GM18517 (cell line): ENCODE measurements around the gene SRSF5.
"Not testable (repeated sequence)": the region's sequence is repeated elsewhere in the genome, so short reads cannot be mapped to it uniquely, and the experiment has no call there.

Experiments used
- ATAC-seq: cut with Tn5 transposase; IDR thresholded peaks from one replicate; pipeline ENCODE4 v1.9.1; 2021; ENCODE audit warnings: mild to moderate bottlenecking, moderate library complexity; ENCODE audit not compliant: unreplicated experiment

Gene SRSF5

DNA sequence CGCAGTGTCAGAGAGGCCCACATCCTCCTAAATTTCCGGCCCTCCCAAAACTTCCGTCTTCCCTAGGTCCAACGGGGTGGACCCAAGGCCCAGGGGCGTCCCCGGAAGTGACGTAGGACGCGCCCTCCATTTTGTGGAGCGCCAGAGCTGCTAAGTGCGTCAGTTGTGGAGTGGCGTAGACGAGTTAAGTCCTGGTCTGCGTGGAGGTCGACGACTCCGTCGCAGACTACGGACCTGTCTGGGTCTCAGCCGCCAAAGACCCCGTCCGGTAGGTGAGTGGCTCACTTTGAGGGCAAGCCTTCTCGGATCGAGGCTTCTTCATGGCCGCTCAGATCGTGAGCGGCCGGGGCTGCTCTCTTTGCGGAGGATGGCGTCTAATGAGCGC, at the start of gene SRSF5:
Gene SRSF5 (plus strand): TSS at position 159 of the 385 bp plus-strand sequence. CDS start 1,015 bp downstream, outside the sequence.
- peak; percentile 74 for ATAC-seq

DNA sequence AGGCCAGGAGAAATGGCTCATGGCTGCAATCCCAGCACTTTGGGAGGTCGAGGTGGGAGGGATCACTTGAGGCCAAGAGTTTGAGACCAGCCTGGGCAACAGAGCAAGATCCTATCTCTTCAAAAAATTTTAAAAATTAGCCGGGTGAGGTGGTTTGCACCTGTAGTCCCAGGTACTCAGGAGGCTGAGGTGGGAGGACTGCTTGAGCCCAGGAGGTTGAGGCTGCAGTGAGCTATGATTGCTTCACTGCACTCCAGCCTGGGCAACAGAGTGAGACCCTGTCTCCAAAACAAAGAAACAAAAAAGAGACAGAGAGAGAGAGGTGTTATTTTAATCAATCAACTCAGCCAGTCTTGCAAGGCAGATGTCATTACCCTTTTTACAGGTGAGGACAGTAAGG, 48.3 kb upstream of the SRSF5 start:
- ATAC-seq: not testable (repeated sequence)

DNA sequence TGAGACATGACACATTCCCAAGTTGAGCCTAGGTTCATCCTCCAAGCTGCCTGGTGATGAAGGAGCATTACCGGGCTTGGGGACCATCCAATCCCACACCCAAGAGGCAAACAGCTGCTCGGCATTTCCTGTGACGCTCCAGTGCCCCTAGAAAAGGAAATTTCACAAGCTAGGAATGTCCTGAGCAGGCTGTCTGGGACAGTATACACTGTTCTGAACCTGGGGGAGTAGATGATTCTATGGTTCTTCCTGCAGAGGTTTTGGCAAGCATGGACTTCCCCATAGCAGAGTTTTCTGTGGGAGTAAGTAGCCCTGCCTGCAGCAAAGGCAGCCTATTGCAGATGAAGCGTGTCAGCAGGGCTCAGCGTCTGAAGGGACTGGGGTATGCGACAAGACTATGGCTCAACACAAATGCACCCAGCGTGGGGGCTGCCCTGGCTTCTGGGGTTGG, 47.4 kb upstream of the SRSF5 start:
- ATAC-seq: no peak

DNA sequence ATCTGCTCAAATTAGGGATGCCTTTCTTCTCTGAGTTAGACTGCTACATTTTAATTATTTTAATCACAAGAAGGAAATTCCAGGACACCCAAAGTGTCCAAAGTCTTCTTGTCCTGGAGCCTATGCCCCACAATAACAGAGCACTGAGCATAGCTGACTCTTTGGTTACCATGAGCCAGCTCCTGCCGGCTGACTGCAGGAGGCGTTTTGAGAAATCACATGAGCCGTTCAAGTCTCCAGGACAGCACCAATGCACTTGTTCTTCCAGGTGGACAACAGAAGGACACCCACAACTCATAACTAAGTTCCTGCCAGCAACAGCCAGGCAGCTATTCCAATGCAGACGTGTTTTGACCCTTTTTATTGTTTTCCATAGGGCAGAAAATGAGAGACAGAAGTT, 46.0 kb upstream of the SRSF5 start:
- ATAC-seq: no peak

DNA sequence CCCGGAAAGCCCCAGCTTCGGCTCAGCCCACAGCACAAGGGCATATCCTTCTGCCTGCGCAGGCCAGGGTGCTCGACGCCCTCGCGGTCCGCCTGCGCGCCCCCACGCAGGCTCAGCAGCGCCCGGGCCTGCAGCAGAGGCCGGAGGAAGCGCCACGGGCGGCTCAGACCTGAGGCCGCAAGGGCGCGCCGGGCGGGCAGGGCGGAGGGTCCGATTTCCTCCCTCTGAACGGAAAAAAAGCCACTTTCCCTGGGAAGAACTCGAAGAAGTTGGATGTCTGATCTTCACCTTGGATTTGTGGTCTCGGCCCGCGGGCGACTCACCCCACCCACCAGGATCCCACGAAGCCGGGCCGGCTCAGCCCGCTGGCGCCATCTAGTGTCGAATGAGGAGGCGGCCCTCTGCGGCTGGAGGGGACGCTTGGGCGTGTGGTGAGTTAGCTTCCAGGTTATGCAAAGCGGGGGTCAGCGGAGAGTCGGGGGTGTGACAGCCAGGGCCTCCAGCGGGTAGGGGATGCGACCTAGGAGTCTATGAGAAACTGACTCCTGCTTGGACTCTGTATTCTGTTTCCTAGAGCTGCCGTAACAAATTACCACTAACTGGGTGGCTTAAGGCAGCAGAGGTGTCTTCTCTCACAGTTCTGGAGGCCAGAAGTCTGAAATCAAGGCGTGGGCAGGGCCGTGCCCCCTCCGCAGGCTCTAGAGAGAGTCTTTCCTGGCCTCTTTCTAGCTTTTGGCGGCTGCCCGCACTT, 40.0 kb upstream of the SRSF5 start:
- peak; percentile 86 for ATAC-seq

DNA sequence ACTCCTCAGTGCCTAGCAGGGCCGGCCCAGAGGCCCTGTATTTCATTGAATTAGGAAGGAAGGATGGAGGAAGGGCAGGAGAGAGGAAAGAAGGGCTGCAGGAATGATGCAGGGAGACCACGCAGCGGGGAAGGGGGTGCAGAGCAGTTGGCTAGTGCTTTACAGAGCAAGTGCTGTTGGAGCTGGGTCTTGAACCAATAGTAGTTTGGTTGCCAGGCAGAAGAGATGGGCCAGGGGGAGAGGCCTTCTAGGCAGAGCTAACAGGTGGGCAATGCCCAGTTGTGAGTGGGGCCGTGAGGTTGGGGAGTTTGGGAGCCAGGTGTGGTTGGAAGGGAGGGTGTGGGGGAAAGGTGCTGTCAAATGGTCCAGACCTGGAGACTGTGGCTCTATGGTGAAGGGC, 39.1 kb upstream of the SRSF5 start:
- no peak for ATAC-seq

DNA sequence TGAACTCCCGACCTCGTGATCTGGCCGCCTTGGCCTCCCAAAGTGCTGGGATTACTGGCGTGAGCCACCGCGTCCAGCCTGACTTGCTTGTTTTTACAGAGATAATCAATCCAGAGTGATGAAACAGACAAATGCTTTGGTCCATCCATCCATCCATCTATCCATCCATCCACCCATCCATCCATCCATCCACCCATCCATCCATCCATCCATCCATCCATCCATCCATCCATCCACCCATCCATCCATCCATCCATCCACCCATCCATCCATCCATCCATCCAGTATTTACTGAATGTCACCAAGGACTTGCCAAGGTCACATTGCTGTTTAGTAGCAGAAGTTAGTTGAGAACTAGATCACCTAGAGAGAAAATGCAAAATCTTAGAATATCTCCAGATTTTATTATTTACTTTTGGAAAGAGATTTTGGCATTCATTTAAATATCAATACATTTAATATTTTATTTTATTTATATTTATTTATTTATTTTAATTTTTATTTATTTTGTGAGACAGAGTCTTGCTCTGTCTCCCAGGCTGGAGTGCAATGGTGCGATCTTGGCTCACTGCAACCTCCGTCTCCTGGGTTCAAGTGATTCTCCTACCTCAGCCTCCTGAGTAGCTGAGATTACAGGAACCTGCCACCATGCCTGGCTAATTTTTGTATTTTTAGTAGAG, 34.9 kb upstream of the SRSF5 start:
- ATAC-seq: not testable (repeated sequence)

- ATAC-seq: not testable (repeated sequence)
These were observed 30.5 kb upstream of the SRSF5 start for GRCh38 chr14:69736405-69736804.

- no peak for ATAC-seq
These were observed 25.9 kb upstream of the SRSF5 start for GRCh38 chr14:69741055-69741454.

- no peak for ATAC-seq
These were observed 17.0 kb upstream of the SRSF5 start for GRCh38 chr14:69749956-69750355.

GRCh38 chr14:69750495-69750894, 16.4 kb upstream of the SRSF5 start:
- ATAC-seq: no peak

GRCh38 chr14:69752773-69753172, 14.2 kb upstream of the SRSF5 start:
- ATAC-seq: no peak

DNA sequence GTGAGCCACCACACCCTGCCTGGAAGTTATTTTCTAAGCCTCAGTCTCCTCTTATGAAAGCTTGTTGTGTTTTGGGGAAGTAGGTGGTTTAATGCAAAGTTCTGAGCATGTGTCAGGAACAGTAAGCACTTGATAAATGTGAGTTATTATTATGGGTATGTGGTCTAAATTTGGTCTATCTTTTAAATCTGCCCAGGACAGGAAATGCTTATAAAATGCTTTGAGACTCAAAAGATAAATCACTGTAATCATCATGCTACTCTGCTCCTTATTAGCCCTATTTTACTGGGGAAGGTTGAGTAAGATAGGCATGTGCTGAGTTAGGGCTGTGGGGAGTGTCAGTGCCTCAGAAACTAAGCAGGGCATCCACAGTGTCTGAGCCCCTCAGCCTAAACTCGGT, 13.1 kb upstream of the SRSF5 start:
- ATAC-seq: no peak

- ATAC-seq: no peak
These were observed 12.5 kb upstream of the SRSF5 start for GRCh38 chr14:69754487-69754886.

GRCh38 chr14:69755296-69755695, 11.6 kb upstream of the SRSF5 start:
- no peak for ATAC-seq

- ATAC-seq: no peak
These were observed 11.2 kb upstream of the SRSF5 start for GRCh38 chr14:69755784-69756183.

GRCh38 chr14:69756298-69756697, 10.6 kb upstream of the SRSF5 start:
- ATAC-seq: no peak

DNA sequence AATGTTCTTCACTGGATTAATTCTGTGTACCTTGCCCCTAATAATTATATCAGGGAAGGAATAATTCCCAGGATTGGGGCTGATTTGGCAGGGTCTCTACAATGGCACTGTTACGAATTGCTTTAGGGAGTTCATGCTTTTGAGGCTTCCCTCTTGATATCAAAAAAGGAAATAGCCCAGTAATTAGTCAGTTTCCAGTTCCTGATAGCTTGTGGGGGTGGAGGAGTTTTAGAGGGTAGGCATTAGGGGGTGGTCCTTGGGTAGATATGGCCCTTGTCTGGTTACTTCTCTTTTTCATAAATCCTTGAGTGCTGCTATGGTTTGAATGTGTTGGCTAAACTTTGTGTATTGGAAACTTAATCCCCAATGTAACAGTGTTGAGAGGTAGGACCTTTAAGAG, 6.1 kb upstream of the SRSF5 start:
- no peak for ATAC-seq

DNA sequence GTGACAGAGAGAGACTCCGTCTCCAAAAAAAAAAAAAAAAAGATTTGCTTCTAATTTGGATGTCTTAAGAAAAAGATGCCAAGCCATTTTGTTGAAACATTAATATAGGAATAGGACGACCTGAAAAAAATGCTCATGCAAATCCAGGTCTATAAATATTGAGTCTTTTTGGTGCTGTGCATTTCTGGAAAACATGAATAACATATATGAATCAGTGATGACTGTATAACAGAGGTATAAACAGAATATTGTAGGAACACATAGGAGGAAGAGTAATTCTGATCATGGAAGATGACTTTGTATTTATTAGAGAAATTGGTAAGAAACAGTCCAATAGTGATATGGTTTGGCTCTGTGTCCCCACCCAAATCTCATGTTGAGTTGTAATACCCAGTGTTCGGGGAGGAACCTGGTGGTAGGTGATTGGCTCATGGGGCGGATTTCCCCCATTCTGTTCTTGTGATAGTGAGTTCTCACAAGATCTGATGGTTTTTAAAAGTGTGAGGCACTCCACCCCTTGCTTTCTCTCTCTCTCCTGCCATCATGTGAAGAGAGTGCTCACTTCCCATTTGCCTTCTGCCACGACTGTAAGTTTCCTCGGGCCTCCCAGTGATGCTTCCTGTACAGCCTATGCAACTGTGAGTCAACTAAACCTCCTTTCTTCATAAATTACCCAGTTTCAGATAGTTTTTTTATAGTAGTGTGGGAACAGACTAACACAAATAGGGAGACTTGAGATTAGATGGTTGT, 3.0 kb upstream of the SRSF5 start:
- ATAC-seq: no peak

DNA sequence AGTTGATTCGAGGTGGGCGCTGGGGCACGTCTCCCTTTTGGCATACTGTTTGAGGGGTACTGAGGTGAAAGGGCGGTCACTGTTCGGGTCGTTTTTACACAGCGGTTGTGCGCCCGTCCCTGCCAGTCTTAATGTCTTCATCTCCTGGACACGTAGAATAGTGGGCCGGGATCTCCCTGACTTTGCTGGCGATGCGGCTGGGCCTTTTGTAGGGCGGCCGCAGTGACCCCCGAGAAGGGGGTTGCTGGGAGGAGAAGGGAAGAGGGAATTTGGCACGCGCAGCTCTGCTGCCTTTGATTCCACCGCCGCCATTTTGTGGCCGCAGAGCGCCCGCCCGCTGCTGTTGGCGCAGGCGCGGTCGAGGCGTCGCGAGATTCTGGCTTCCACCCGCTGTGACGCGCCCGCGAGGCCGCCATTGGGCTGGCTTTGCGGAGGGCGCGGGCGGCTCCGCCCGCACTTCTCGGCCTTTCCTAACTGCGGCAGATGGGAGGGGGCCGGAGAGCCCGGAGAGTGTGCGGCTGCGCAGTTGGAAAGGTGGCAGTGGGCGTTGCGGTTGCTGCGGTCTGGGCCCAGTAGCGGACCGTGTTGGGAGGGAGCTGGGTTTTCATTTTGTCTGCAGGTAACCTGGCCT, 542 bp downstream of the SRSF5 start:
- peak; percentile 58 for ATAC-seq

GRCh38 chr14:69768873-69769272, 1.9 kb downstream of the SRSF5 start:
- ATAC-seq: no peak
